GM21529 (cell line): ENCODE measurements around the gene C14orf93.

Source experiments
- ATAC-seq: cut with Tn5 transposase; IDR thresholded peaks from one replicate; pipeline ENCODE4 v1.9.1; 2021; ENCODE audit not compliant: unreplicated experiment

C14orf93 gene

GRCh38 chr14:23047034-23047634 is 37.2 kb upstream of the C14orf93 start:
- no peak for ATAC-seq

DNA sequence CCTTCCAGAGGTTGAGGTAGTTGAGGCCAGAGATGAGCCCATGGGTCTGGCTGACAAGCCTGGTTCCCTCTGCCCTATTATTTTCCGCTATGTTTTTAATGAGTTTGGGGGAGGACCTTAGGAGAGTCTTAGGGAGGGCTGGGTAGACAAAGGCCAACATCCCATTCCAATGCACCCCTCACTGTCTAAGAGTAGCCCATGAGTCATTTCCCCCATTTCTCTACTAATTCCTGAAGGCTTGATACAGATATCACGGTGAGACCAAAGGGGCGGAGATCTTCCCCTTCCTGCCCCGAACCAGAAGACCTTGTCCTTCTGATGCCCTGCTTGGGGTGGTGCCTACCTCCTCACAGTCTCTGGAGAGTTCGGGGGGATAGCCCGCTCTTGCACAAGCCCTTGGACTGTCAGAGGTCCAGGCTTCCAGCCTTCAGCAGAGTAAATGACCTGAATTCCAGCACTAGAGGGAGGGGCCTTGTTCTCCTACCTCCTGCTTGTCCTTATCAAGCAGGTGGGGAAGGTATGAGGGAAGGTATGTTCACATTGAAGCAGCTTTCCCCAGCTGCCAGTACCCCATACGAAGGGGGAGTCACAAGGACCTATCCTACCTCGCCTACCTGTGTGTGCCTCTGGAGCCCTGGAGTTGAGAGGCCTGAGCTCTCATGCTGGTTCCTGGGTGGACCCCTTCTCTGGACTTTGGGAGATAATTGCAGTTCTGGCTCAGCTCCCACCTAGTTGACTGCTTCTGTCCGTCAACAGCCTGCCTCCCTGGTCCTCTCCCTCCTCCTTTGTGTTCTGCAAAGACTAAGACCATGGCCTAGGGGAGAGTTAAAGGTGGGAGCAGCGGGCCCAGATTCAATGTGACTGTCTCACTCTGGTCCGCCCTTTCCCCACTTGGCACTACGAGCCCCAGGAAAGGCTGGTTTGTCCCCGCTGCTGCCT is 35.7 kb upstream of the C14orf93 start:
- no peak for ATAC-seq

GRCh38 chr14:23044840-23045239 is 34.9 kb upstream of the C14orf93 start:
- no peak for ATAC-seq

- no peak for ATAC-seq
These were observed 33.8 kb upstream of the C14orf93 start for GRCh38 chr14:23043754-23044153.

DNA sequence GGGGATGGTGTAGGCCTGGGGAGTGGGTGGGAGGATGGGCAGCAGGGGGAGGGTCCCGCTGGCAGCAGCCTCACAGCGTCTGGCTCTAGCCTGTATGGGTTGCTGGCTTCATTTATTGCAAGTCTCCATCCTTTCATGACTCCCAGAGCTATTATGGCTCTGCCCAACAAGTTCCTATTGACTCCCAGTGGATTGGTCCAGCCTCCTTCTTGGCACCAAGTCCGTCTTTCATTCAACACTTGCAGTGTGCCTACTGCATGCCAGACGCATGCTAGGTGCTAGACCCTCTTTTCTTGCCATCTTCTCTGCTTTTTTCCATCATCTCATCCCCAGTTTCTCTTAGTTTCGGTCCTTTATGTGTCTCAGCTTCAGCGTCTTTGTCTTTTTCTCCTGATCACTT is 33.2 kb upstream of the C14orf93 start:
- ATAC-seq = no peak

GRCh38 chr14:23042162-23042965 is 32.4 kb upstream of the C14orf93 start, which contains the start of gene PSMB11:
TSS of gene PSMB11 (plus strand) at chr14:23042212. CDS start at chr14:23042226, 14 bp downstream.
- ATAC-seq = no peak

- ATAC-seq = no peak
These were observed 31.8 kb upstream of the C14orf93 start for GRCh38 chr14:23041729-23042128.

GRCh38 chr14:23040100-23040499 is 30.2 kb upstream of the C14orf93 start:
- ATAC-seq = no peak

- no peak for ATAC-seq
These were observed 25.6 kb upstream of the C14orf93 start for GRCh38 chr14:23035303-23036144.

- ATAC-seq = peak; percentile 93
These were observed 24.8 kb upstream of the C14orf93 start, which contains the start of gene PSMB5 for GRCh38 chr14:23034498-23035302. TSS of gene PSMB5 (minus strand) at chr14:23034900. CDS start at chr14:23034881, 19 bp downstream.

- ATAC-seq = no peak
These were observed 24.0 kb upstream of the C14orf93 start for GRCh38 chr14:23033801-23034497.

DNA sequence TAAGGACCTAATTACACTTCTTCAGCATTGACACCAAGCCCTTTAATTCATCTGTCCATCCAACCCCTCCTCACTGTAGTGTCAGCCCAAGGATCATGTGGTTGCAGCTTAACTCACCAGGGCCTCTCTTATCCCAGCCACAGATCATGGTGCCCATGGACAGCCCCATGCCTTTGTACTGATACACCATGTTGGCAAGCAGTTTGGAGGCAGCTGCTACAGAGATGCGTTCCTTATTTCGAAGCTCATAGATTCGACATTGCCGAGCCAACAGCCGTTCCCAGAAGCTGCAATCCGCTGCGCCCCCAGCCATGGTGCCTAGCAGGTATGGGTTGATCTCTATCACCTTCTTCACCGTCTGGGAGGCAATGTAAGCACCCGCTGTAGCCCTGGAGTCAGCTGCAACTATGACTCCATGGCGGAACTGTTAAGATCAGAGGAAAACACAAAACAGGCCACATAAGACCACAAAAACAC is 23.3 kb upstream of the C14orf93 start:
- no peak for ATAC-seq

GRCh38 chr14:23030936-23031335 is 21.0 kb upstream of the C14orf93 start:
- no peak for ATAC-seq

DNA sequence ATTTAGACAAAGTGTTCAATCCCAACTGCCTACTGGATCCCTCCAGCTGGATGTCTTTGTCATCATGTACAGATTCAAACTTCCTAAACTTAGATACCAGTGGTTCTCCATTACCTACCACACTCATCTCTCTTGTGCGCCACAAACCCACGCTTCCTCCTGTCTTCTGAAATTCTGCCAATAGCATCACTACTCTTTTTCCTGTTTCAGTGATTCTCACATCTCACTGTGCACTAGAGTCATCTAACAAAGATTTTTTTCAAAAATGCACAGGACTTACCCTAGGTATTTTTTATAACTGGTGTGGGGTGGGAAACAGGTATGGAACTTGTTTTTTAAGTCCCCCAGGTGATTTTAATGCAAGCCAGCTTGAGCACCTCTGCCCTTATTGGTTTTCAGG is 18.9 kb upstream of the C14orf93 start:
- ATAC-seq = no peak

DNA sequence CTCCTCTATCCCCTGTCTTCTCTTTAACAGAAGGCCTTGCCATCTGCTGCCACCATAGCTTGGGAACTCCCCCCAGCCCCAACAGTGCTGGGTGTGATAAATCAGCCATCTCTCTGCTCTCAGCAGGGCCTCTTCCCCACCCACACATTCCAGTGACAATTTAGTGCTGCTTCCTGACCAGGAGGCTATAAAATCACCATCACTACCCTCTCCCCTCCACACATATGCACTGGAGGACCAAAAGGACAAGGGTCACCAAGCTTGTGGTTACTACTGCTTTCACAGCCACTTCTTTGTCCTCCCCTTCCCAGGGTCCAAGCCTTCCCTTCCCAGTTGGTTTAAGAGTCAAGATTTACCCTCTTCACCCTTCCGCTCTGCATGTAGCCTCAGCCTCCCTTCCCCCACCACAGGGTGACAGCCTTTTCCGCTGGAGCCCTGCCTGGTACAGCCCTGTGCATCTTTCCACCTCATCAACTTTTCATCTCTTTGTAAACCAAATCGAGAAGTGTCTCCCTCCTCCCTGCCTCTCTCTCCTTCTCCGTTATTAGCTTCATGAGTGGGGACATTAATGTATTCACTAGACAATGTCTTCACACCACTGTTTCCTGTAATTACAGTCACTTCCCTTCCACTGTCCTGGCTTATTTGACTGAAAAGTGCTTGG is 15.3 kb upstream of the C14orf93 start:
- ATAC-seq = no peak

GRCh38 chr14:23024612-23025075 is 14.7 kb upstream of the C14orf93 start:
- ATAC-seq = no peak

DNA sequence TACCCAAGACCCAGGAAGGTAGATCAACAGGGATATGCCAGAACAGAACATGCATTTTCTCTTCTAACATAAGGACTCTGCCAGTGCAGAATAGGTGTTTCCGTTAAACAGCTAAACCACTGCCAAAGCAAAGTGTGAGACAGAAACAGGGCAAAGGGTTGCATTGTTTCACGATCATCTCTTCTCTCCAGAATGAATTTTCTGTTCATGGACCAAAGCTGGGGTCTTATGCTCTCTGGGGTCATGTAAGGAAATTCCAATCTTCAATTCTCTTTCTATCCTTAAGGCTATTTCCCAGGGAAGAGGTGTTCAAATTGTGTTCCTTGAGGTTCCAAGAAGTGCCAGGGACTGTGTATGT is 13.8 kb upstream of the C14orf93 start:
- ATAC-seq = no peak
